ENCODE measurements around the gene FCRLB. TPM values are rescaled to one million over a fixed set of nuclear protein-coding genes. Genes with fewer than 3 reads are reported as not detected.
"Not testable (repeated sequence)": the region's sequence is repeated elsewhere in the genome, so short reads cannot be mapped to it uniquely, and the experiment has no call there.

Gene FCRLB
- total RNA-seq, 1 experiment from 2014 or later: 1.3 TPM

GRCh38 chr1:161768461-161768860 is 47.1 kb downstream of the FCRLB start:
- POLR2A ChIA-PET: interaction anchor here (1.3 to 2.2 kb wide), 2 partner anchors 42 to 269 kb away, joined by 3 to 14 read pairs; no protein-coding TSS in a partner anchor
- Mint-ChIP-seq H3K27me3 (ENCODE audit: insufficient read depth, unreplicated experiment) (no peaks in the 10 kb centered on the region), H3K4me3 (ENCODE audit: unreplicated experiment) (peak overlapping the region; percentile 100), H3K36me3 (ENCODE audit: insufficient read depth, unreplicated experiment) (peaks cover 11% of the 10 kb centered on the region), H3K4me1 (ENCODE audit: insufficient read depth, unreplicated experiment) (peaks cover 24% of the 10 kb centered on the region), H3K9me3 (ENCODE audit: unreplicated experiment) (no peaks in the 10 kb centered on the region), H3K27ac (ENCODE audit: low read depth, unreplicated experiment) (no peak overlapping the region)
- no peak for DNase-seq (ENCODE audit: unreplicated experiment)
- BruUV-seq (replicated peaks): no TSS peak
- intact Hi-C loops (cut with micrococcal nuclease): no loop called here
- TF ChIP-seq CTCF (IDR thresholded peaks at IDR 0.05; ENCODE audit: unreplicated experiment): no peak
- CTCF ChIA-PET: interaction anchor here (0.6 to 2.2 kb wide), 6 partner anchors 23 to 1270 kb away, joined by 3 to 13 read pairs (median 5); no protein-coding TSS in a partner anchor

DNA sequence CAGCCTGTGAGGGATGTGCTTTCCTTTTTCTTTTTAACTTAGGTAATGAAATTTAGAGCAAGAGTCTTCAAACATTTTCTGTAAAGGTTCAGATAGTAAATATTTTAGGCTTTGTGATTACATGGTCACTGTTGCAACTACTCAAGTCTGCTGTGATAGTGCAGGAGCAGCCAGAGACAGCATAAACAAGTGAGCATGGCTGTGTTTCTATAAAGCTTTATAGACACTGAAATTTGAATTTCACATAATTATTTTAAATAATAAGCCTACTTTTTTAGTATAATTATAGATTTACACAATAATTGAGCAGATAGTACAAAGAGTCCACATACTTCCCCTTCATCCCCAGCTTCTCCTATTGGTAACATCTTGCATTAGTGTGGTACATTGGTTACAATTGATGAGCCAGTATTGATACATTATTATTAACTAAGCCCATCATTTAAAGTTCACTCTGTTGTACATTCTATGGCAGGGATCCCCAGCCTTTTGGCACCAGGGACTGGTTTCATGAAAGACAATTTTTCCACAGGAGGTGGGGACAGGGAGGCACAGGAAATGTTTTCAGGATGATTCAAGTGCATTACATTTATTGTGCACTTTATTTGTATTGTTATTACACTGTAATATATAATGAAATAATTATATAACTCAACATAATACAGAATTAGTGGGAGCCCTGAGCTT is 47.8 kb downstream of the FCRLB start:
- DNase-seq (ENCODE audit: unreplicated experiment): no peak
- intact Hi-C loops (cut with micrococcal nuclease): no loop called here
- H3K9me3 Mint-ChIP-seq (ENCODE audit: unreplicated experiment): no peaks in the 10 kb centered on the region
- ChIA-PET POLR2A (no interaction called here), CTCF (interaction anchor here (0.6 to 1.3 kb wide), 3 partner anchors 29 to 268 kb away, joined by 3 to 4 read pairs (median 4); no protein-coding TSS in a partner anchor)
- peaks cover 19% of the 10 kb centered on the region for H3K4me1 Mint-ChIP-seq (ENCODE audit: insufficient read depth, unreplicated experiment)
- no peaks in the 10 kb centered on the region for H3K27me3 Mint-ChIP-seq (ENCODE audit: insufficient read depth, unreplicated experiment)
- no TSS peak for BruUV-seq (replicated peaks)
- no peak overlapping the region for H3K4me3 Mint-ChIP-seq (ENCODE audit: unreplicated experiment)
- no peak for TF ChIP-seq CTCF (IDR thresholded peaks at IDR 0.05; ENCODE audit: unreplicated experiment)
- no peak overlapping the region for H3K27ac Mint-ChIP-seq (ENCODE audit: low read depth, unreplicated experiment)
- peaks cover 11% of the 10 kb centered on the region for H3K36me3 Mint-ChIP-seq (ENCODE audit: insufficient read depth, unreplicated experiment)

GRCh38 chr1:161769673-161770045 is 48.3 kb downstream of the FCRLB start:
- H3K27me3 Mint-ChIP-seq (ENCODE audit: insufficient read depth, unreplicated experiment); H3K9me3 Mint-ChIP-seq (ENCODE audit: unreplicated experiment); DNase-seq (ENCODE audit: unreplicated experiment); POLR2A ChIA-PET; H3K27ac Mint-ChIP-seq (ENCODE audit: low read depth, unreplicated experiment); H3K4me3 Mint-ChIP-seq (ENCODE audit: unreplicated experiment); BruUV-seq (replicated peaks); intact Hi-C loops (cut with micrococcal nuclease): not testable (repeated sequence)
- peaks cover 11% of the 10 kb centered on the region for H3K36me3 Mint-ChIP-seq (ENCODE audit: insufficient read depth, unreplicated experiment)
- CTCF ChIA-PET: interaction anchor here (1.3 kb wide), 2 partner anchors 30 to 268 kb away, joined by 3 to 4 read pairs; no protein-coding TSS in a partner anchor
- peaks cover 19% of the 10 kb centered on the region for H3K4me1 Mint-ChIP-seq (ENCODE audit: insufficient read depth, unreplicated experiment)

- intact Hi-C loops (cut with micrococcal nuclease): no loop called here
- TF ChIP-seq CTCF (IDR thresholded peaks at IDR 0.05; ENCODE audit: unreplicated experiment): no peak
- H3K4me1 Mint-ChIP-seq (ENCODE audit: insufficient read depth, unreplicated experiment): peaks cover 19% of the 10 kb centered on the region
- no peaks in the 10 kb centered on the region for H3K27me3 Mint-ChIP-seq (ENCODE audit: insufficient read depth, unreplicated experiment)
- H3K27ac Mint-ChIP-seq (ENCODE audit: low read depth, unreplicated experiment): no peak overlapping the region
- no peak overlapping the region for H3K4me3 Mint-ChIP-seq (ENCODE audit: unreplicated experiment)
- ChIA-PET POLR2A (no interaction called here), CTCF (interaction anchor here (1.3 kb wide), 1 partner anchor 30 kb away, joined by 3 read pairs; no protein-coding TSS in a partner anchor)
- no TSS peak for BruUV-seq (replicated peaks)
- no peaks in the 10 kb centered on the region for H3K9me3 Mint-ChIP-seq (ENCODE audit: unreplicated experiment)
- peaks cover 11% of the 10 kb centered on the region for H3K36me3 Mint-ChIP-seq (ENCODE audit: insufficient read depth, unreplicated experiment)
- DNase-seq (ENCODE audit: unreplicated experiment): no peak
Measured at GRCh38 chr1:161770250-161770649, 48.9 kb downstream of the FCRLB start.

All from MCF 10A (cell line).